ENCODE data around the gene OOSP1. TPM values are rescaled to one million over a fixed set of nuclear protein-coding genes. Genes with fewer than 3 reads are reported as not detected.

The OOSP1 gene
- total RNA-seq, 1 experiment from 2014 or later = not detected

- no peak overlapping the region for H3K9ac ChIP-seq (ENCODE audit: low read length)
- H3K4me2 ChIP-seq (ENCODE audit: low read depth, low read length, poor library complexity, severe bottlenecking) = no peak overlapping the region
- no peaks in the 10 kb centered on the region for H3K4me1 ChIP-seq (ENCODE audit: low read length)
- no peak for DNase-seq
- no peaks in the 10 kb centered on the region for H3K36me3 ChIP-seq (ENCODE audit: insufficient read depth, low read length)
- no peaks in the 10 kb centered on the region for H3K9me2 ChIP-seq (replicated peaks; ENCODE audit: insufficient read depth, low read length)
- no peaks in the 10 kb centered on the region for H3K79me2 ChIP-seq (ENCODE audit: low read length)
- H3K9me3 ChIP-seq (ENCODE audit: low read length) = no peaks in the 10 kb centered on the region
- H3K27ac ChIP-seq (ENCODE audit: low read length) = no peak overlapping the region
- no peaks in the 10 kb centered on the region for H4K20me1 ChIP-seq (ENCODE audit: insufficient read depth, low read depth, low read length)
- H3K4me3 ChIP-seq (ENCODE audit: low read length) = no peak overlapping the region
- H2AFZ ChIP-seq (ENCODE audit: low read length) = no peak overlapping the region
- no peaks in the 10 kb centered on the region for H3K27me3 ChIP-seq (ENCODE audit: low read length)
These were observed 46.1 kb downstream of the OOSP1 start for GRCh38 chr11:59984368-59984767.

GRCh38 chr11:59990421-59990820 lies 52.2 kb downstream of the OOSP1 start:
- Histone ChIP-seq H4K20me1 (ENCODE audit: insufficient read depth, low read depth, low read length) (no peaks in the 10 kb centered on the region), H3K4me3 (ENCODE audit: low read length) (no peak overlapping the region), H3K36me3 (ENCODE audit: insufficient read depth, low read length) (no peaks in the 10 kb centered on the region), H3K27ac (ENCODE audit: low read length) (no peak overlapping the region), H2AFZ (ENCODE audit: low read length) (no peak overlapping the region), H3K4me2 (ENCODE audit: low read depth, low read length, poor library complexity, severe bottlenecking) (no peak overlapping the region), H3K4me1 (ENCODE audit: low read length) (no peaks in the 10 kb centered on the region), H3K79me2 (ENCODE audit: low read length) (no peaks in the 10 kb centered on the region), H3K9me2 (replicated peaks; ENCODE audit: insufficient read depth, low read length) (no peaks in the 10 kb centered on the region), H3K9me3 (ENCODE audit: low read length) (no peaks in the 10 kb centered on the region), H3K9ac (ENCODE audit: low read length) (no peak overlapping the region), H3K27me3 (ENCODE audit: low read length) (no peaks in the 10 kb centered on the region)
- DNase-seq = no peak

GRCh38 chr11:59992425-59992824 lies 54.2 kb downstream of the OOSP1 start:
- Histone ChIP-seq H3K79me2 (ENCODE audit: low read length) (no peaks in the 10 kb centered on the region), H3K4me1 (ENCODE audit: low read length) (no peaks in the 10 kb centered on the region), H4K20me1 (ENCODE audit: insufficient read depth, low read depth, low read length) (no peaks in the 10 kb centered on the region), H3K9me2 (replicated peaks; ENCODE audit: insufficient read depth, low read length) (no peaks in the 10 kb centered on the region), H3K27ac (ENCODE audit: low read length) (no peak overlapping the region), H2AFZ (ENCODE audit: low read length) (no peak overlapping the region), H3K36me3 (ENCODE audit: insufficient read depth, low read length) (no peaks in the 10 kb centered on the region), H3K4me2 (ENCODE audit: low read depth, low read length, poor library complexity, severe bottlenecking) (no peak overlapping the region), H3K4me3 (ENCODE audit: low read length) (no peak overlapping the region), H3K9me3 (ENCODE audit: low read length) (no peaks in the 10 kb centered on the region), H3K27me3 (ENCODE audit: low read length) (no peaks in the 10 kb centered on the region), H3K9ac (ENCODE audit: low read length) (no peak overlapping the region)
- no peak for DNase-seq

GRCh38 chr11:59997800-59998199 lies 59.6 kb downstream of the OOSP1 start:
- no peak overlapping the region for H3K9ac ChIP-seq (ENCODE audit: low read length)
- no peaks in the 10 kb centered on the region for H3K36me3 ChIP-seq (ENCODE audit: insufficient read depth, low read length)
- H3K79me2 ChIP-seq (ENCODE audit: low read length) = no peaks in the 10 kb centered on the region
- H3K4me2 ChIP-seq (ENCODE audit: low read depth, low read length, poor library complexity, severe bottlenecking) = no peak overlapping the region
- H3K9me3 ChIP-seq (ENCODE audit: low read length) = no peaks in the 10 kb centered on the region
- H3K9me2 ChIP-seq (replicated peaks; ENCODE audit: insufficient read depth, low read length) = no peaks in the 10 kb centered on the region
- DNase-seq = no peak
- H3K27ac ChIP-seq (ENCODE audit: low read length) = no peak overlapping the region
- no peaks in the 10 kb centered on the region for H3K27me3 ChIP-seq (ENCODE audit: low read length)
- no peaks in the 10 kb centered on the region for H3K4me1 ChIP-seq (ENCODE audit: low read length)
- H3K4me3 ChIP-seq (ENCODE audit: low read length) = no peak overlapping the region
- H2AFZ ChIP-seq (ENCODE audit: low read length) = no peak overlapping the region
- no peaks in the 10 kb centered on the region for H4K20me1 ChIP-seq (ENCODE audit: insufficient read depth, low read depth, low read length)

GRCh38 chr11:59999691-60000090 lies 61.5 kb downstream of the OOSP1 start:
- H3K4me1 ChIP-seq (ENCODE audit: low read length) = no peaks in the 10 kb centered on the region
- no peaks in the 10 kb centered on the region for H4K20me1 ChIP-seq (ENCODE audit: insufficient read depth, low read depth, low read length)
- H3K79me2 ChIP-seq (ENCODE audit: low read length) = no peaks in the 10 kb centered on the region
- H3K36me3 ChIP-seq (ENCODE audit: insufficient read depth, low read length) = no peaks in the 10 kb centered on the region
- no peak overlapping the region for H2AFZ ChIP-seq (ENCODE audit: low read length)
- DNase-seq = no peak
- no peaks in the 10 kb centered on the region for H3K27me3 ChIP-seq (ENCODE audit: low read length)
- no peaks in the 10 kb centered on the region for H3K9me2 ChIP-seq (replicated peaks; ENCODE audit: insufficient read depth, low read length)
- H3K9ac ChIP-seq (ENCODE audit: low read length) = no peak overlapping the region
- H3K27ac ChIP-seq (ENCODE audit: low read length) = no peak overlapping the region
- H3K9me3 ChIP-seq (ENCODE audit: low read length) = no peaks in the 10 kb centered on the region
- no peak overlapping the region for H3K4me2 ChIP-seq (ENCODE audit: low read depth, low read length, poor library complexity, severe bottlenecking)
- H3K4me3 ChIP-seq (ENCODE audit: low read length) = no peak overlapping the region

- no peaks in the 10 kb centered on the region for H3K27me3 ChIP-seq (ENCODE audit: low read length)
- H3K79me2 ChIP-seq (ENCODE audit: low read length) = no peaks in the 10 kb centered on the region
- no peak overlapping the region for H3K27ac ChIP-seq (ENCODE audit: low read length)
- H3K9me3 ChIP-seq (ENCODE audit: low read length) = no peaks in the 10 kb centered on the region
- no peaks in the 10 kb centered on the region for H4K20me1 ChIP-seq (ENCODE audit: insufficient read depth, low read depth, low read length)
- no peak overlapping the region for H3K9ac ChIP-seq (ENCODE audit: low read length)
- no peaks in the 10 kb centered on the region for H3K9me2 ChIP-seq (replicated peaks; ENCODE audit: insufficient read depth, low read length)
- no peaks in the 10 kb centered on the region for H3K36me3 ChIP-seq (ENCODE audit: insufficient read depth, low read length)
- no peaks in the 10 kb centered on the region for H3K4me1 ChIP-seq (ENCODE audit: low read length)
- H2AFZ ChIP-seq (ENCODE audit: low read length) = no peak overlapping the region
- no peak overlapping the region for H3K4me3 ChIP-seq (ENCODE audit: low read length)
- DNase-seq = no peak
- no peak overlapping the region for H3K4me2 ChIP-seq (ENCODE audit: low read depth, low read length, poor library complexity, severe bottlenecking)
These were observed 65.5 kb downstream of the OOSP1 start for GRCh38 chr11:60003729-60004128.

GRCh38 chr11:60005360-60005759 lies 67.1 kb downstream of the OOSP1 start:
- Histone ChIP-seq H3K9me2 (replicated peaks; ENCODE audit: insufficient read depth, low read length) (no peaks in the 10 kb centered on the region), H3K36me3 (ENCODE audit: insufficient read depth, low read length) (no peaks in the 10 kb centered on the region), H3K27me3 (ENCODE audit: low read length) (no peaks in the 10 kb centered on the region), H3K4me3 (ENCODE audit: low read length) (no peak overlapping the region), H3K9me3 (ENCODE audit: low read length) (no peaks in the 10 kb centered on the region), H3K4me2 (ENCODE audit: low read depth, low read length, poor library complexity, severe bottlenecking) (no peak overlapping the region), H3K79me2 (ENCODE audit: low read length) (no peaks in the 10 kb centered on the region), H4K20me1 (ENCODE audit: insufficient read depth, low read depth, low read length) (no peaks in the 10 kb centered on the region), H2AFZ (ENCODE audit: low read length) (no peak overlapping the region), H3K9ac (ENCODE audit: low read length) (no peak overlapping the region), H3K27ac (ENCODE audit: low read length) (no peak overlapping the region), H3K4me1 (ENCODE audit: low read length) (no peaks in the 10 kb centered on the region)
- no peak for DNase-seq

Other genes starting within 250 kb of the OOSP1 start
- not detected in 2 replicates for gene OR10V1, start 224.6 kb upstream of the OOSP1 start, total RNA-seq (2014; rRNA removed; shearing (Covaris generic); ENCODE audit: low replicate concordance)
- gene STX3, start 183.1 kb upstream of the OOSP1 start, total RNA-seq (2014; rRNA removed; shearing (Covaris generic); ENCODE audit: low replicate concordance) = 7.9 and 14.6 TPM in 2 replicates
- gene MRPL16, start 127.7 kb upstream of the OOSP1 start, total RNA-seq (2014; rRNA removed; shearing (Covaris generic); ENCODE audit: low replicate concordance) = 70.1 and 81.6 TPM in 2 replicates
- not detected in 2 replicates for gene CBLIF, start 92.9 kb upstream of the OOSP1 start, total RNA-seq (2014; rRNA removed; shearing (Covaris generic); ENCODE audit: low replicate concordance)
- not detected in 2 replicates for gene TCN1, start 71.9 kb upstream of the OOSP1 start, total RNA-seq (2014; rRNA removed; shearing (Covaris generic); ENCODE audit: low replicate concordance)
- gene OOSP3, start 59.6 kb upstream of the OOSP1 start, total RNA-seq (2014; rRNA removed; shearing (Covaris generic); ENCODE audit: low replicate concordance) = not detected in 2 replicates
- gene OOSP4A, start 25.6 kb downstream of the OOSP1 start, total RNA-seq (2014; rRNA removed; shearing (Covaris generic); ENCODE audit: low replicate concordance) = not detected in 2 replicates
- gene OOSP4B, start 78.7 kb downstream of the OOSP1 start, total RNA-seq (2014; rRNA removed; shearing (Covaris generic); ENCODE audit: low replicate concordance) = not detected in 2 replicates
- gene OOSP2, start 102.0 kb downstream of the OOSP1 start, total RNA-seq (2014; rRNA removed; shearing (Covaris generic); ENCODE audit: low replicate concordance) = not detected in 2 replicates
- gene MS4A3, start 118.2 kb downstream of the OOSP1 start, total RNA-seq (2014; rRNA removed; shearing (Covaris generic); ENCODE audit: low replicate concordance) = not detected in 2 replicates
- not detected in 2 replicates for gene MS4A2, start 150.2 kb downstream of the OOSP1 start, total RNA-seq (2014; rRNA removed; shearing (Covaris generic); ENCODE audit: low replicate concordance)
- gene MS4A6A, start 244.7 kb downstream of the OOSP1 start, total RNA-seq (2014; rRNA removed; shearing (Covaris generic); ENCODE audit: low replicate concordance) = not detected in 2 replicates

Measured in Karpas-422 (cell line).